HG03565 (cell line): ENCODE data around the gene PLIN3.
"Not testable (repeated sequence)": the region's sequence is repeated elsewhere in the genome, so short reads cannot be mapped to it uniquely, and the experiment has no call there.

ENCODE experiments used
- ATAC-seq: cut with Tn5 transposase; IDR thresholded peaks from one replicate; pipeline ENCODE4 v1.9.1; 2021; ENCODE audit warnings: mild to moderate bottlenecking, moderate library complexity; ENCODE audit not compliant: unreplicated experiment

Gene PLIN3

GRCh38 chr19:4891066-4891465 is 23.6 kb upstream of the PLIN3 start:
- ATAC-seq: no peak

GRCh38 chr19:4889034-4889815 is 21.8 kb upstream of the PLIN3 start:
- no peak for ATAC-seq

- ATAC-seq: not testable (repeated sequence)
Observed at GRCh38 chr19:4887803-4888202, 20.3 kb upstream of the PLIN3 start.

GRCh38 chr19:4884993-4885392 is 17.5 kb upstream of the PLIN3 start:
- not testable (repeated sequence) for ATAC-seq

GRCh38 chr19:4882874-4883273 is 15.4 kb upstream of the PLIN3 start:
- not testable (repeated sequence) for ATAC-seq

- ATAC-seq: no peak
Observed at GRCh38 chr19:4879041-4879440, 11.6 kb upstream of the PLIN3 start.

- no peak for ATAC-seq
Observed at GRCh38 chr19:4878491-4878968, 11.1 kb upstream of the PLIN3 start.

GRCh38 chr19:4877753-4878490 is 10.5 kb upstream of the PLIN3 start:
- no peak for ATAC-seq

GRCh38 chr19:4873930-4874329 is 6.5 kb upstream of the PLIN3 start:
- no peak for ATAC-seq

GRCh38 chr19:4871711-4872110 is 4.2 kb upstream of the PLIN3 start:
- ATAC-seq: no peak

- ATAC-seq: no peak
Observed at GRCh38 chr19:4870025-4870700, 2.7 kb upstream of the PLIN3 start.

GRCh38 chr19:4868286-4868834 is 893 bp upstream of the PLIN3 start:
- ATAC-seq: no peak

GRCh38 chr19:4866595-4867424 is 657 bp downstream of the PLIN3 start:
- no peak for ATAC-seq

GRCh38 chr19:4861147-4861546 is 6.3 kb downstream of the PLIN3 start:
- ATAC-seq: no peak

- ATAC-seq: no peak
Observed at GRCh38 chr19:4859697-4860096, 7.8 kb downstream of the PLIN3 start.

GRCh38 chr19:4856468-4856867 is 11.0 kb downstream of the PLIN3 start:
- not testable (repeated sequence) for ATAC-seq

GRCh38 chr19:4853506-4853905 is 14.0 kb downstream of the PLIN3 start:
- not testable (repeated sequence) for ATAC-seq

GRCh38 chr19:4852484-4852883 is 15.0 kb downstream of the PLIN3 start:
- no peak for ATAC-seq

GRCh38 chr19:4851551-4852290 is 15.7 kb downstream of the PLIN3 start:
- ATAC-seq: no peak

- ATAC-seq: no peak
Observed at GRCh38 chr19:4849019-4849418, 18.4 kb downstream of the PLIN3 start.
